H54 (cell line): ENCODE measurements around the gene MORF4L1.
"Not testable (repeated sequence)": the region's sequence is repeated elsewhere in the genome, so short reads cannot be mapped to it uniquely, and the experiment has no call there.

Source experiments
- DNase-seq: peaks from one replicate; pipeline ENCODE4 v3.0.0; 2011; ENCODE audit warnings: low spot score, mixed read lengths; ENCODE audit not compliant: insufficient read length
- FAIRE-seq: peaks from 3 replicates; lab custom pipeline; 2011; peaks lifted over from hg19 to GRCh38; lab: Jason Lieb, UNC
- POLR2A ChIP-seq: IDR thresholded peaks from 2 replicates; pipeline ENCODE4 v1.6.1; 2011; ENCODE audit warnings: low read depth, mild to moderate bottlenecking, low read length

MORF4L1 gene

DNA sequence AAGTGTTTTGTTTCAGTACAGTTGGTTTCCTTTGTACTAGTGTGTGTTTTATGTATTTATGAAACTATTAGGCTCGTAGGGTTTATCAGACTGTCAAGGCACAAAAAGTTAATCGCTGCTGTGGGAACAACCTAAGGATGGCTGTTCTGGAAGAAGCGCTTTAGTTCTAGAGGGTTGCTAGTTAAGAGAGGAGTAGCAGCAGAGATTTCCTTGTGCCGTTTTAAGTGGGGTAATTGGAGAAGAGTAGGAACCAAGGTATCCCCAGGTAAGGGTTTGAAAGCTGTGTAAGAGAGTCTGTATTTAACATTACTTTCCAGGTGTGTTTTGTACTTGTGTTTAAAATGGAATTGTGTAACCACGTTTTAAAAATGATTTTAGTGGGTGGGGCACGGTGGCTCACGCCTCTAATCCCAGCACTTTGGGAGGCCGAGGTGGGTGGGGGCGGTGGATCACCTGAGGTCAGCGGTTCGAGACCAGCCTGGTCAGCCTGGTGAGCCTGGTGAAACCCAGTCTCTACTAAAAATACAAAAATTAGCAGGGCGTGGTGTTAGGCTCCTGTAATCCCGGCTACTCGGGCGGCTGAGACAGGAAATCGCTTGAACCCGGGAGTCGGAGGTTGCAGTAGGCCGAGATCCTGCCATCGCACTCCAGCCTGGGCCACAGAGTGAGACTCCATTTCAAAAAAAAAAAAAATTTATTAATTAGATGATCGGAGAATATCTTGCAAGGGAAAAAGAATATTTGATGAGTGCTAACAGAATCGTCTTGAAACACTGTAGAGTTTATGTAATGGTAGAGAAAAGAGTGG is 2.6 kb downstream of the MORF4L1 start:
- DNase-seq (no peak), FAIRE-seq (no peak)
- TF ChIP-seq POLR2A, result no peak

DNA sequence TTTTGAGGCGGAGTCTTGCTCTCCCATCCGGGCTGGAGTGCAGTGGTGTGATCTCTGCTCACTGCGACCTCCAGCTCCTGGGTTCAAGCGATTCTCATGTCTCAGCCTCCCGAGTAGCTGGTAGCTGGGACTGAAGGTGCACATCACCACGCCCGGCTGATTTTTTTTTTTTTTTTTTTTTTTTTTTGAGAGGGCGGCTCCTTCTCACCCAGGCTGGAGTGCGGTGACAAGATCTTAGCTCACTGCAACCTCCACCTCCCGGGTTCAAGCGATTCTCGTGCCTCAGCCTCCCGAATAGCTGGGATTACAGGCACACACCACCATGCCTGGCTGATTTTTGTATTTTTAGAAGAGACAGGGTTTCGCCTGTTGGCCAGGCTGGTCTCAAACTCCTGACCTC is 4.3 kb downstream of the MORF4L1 start:
- not testable (repeated sequence) for FAIRE-seq, DNase-seq

DNA sequence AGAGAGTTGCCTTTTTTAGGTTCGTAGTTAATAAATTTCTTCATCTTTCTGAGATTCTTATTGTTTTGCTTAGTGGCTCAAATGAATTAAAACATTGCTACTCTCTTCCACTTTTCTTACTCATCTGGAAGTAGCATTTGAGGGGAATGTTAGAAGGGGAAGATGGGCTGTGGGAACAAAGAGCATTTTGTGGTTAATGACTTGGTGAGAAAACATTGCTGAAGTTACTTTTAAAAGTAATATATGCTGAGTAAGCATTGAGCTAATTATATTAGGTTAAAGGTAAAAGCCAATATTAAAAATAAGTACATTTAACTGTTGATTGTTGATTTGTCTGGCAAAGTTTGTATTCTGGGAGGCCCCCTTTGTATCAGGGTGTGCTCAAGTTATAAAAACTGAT is 5.7 kb downstream of the MORF4L1 start:
- no peak for TF ChIP-seq POLR2A
- no peak for DNase-seq
- no peak for FAIRE-seq

DNA sequence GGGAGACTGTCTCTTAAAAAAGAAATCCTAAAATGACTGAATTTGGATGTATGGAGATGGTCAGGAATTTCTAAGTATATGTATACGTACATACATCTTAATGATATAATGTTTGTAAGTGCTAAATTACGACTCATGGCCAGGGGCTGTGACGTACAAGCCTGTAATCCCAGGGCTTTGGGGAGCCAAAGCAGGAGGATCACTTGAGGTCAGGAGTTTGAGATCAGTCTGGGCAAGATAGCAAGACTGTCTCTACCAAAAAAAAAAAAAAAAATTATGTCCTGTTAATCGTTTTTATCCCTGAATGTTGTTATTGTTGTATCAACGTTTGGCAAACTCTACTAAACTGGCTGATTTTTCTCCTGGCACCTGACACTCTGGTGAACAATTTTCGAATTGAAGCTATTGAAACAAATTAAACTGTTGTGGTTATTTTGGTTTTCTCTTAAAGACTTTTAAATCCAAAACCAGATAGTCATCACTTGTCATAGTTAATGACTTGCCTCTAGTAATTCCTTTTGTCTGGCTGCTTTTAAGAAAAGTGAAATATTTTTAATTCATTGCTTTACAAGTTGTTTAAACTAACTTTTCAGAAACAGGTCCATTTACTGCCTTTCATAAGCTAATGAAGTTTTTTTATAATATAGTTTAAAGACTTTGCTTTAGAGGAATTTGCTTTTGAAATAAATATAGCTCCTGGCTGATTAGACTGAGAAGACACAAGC is 7.0 kb downstream of the MORF4L1 start:
- TF ChIP-seq POLR2A, result no peak
- DNase-seq, result no peak
- no peak for FAIRE-seq

DNA sequence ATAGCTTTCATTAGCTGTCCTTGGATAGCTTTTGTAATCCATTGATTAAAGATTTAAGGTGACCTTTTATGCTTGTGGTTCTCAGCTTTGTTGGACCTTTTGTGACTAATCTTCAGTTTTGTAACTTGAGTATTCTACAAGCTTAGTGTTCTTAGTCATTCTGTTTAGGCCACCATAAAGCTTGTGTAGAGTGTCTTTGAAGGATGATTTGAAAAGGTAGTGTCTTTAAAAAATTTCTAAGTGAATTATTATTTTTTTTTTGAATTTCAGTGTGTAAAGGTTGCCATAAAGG is 7.5 kb downstream of the MORF4L1 start:
- TF ChIP-seq POLR2A, result no peak
- DNase-seq (no peak), FAIRE-seq (peak; percentile 20)

DNA sequence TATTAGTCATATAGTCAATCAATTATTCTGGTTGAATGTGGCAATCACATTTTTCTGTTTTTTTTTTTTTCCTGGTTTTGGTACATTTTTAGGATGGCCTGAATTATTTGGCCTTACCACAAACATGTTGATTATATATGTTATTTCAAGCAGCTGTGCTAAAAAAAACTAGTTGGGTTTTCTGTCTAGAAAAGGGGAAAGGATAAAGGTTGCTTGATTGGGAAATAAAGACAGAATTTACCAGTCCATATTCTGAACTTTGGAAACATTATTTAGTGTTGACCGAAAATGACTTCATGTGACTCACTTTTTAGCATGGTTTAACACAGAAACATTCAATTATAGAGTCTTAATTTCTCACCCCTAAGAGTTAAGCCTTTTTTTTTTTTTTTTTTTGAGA is 8.1 kb downstream of the MORF4L1 start:
- no peak for DNase-seq
- no peak for TF ChIP-seq POLR2A
- no peak for FAIRE-seq

DNA sequence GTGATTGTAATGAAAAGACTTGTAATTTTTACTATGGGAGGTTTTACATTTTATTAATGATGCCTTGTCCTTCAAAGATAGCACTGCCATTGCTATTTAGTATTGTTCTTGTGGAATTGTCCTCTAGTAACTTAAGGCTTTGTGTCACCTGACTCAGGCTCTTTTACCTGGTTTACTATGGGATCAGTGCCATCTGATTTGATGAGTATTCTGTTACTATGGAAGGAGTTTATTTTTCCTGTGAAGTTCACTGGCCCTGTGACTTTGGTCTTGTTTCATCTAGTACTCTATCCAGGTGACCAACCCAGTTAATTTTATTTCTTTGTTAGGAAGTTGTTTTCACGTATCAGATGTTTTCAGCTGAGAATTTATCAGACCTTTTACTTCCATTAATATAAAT is 9.0 kb downstream of the MORF4L1 start:
- TF ChIP-seq POLR2A, result no peak
- DNase-seq (no peak), FAIRE-seq (no peak)

DNA sequence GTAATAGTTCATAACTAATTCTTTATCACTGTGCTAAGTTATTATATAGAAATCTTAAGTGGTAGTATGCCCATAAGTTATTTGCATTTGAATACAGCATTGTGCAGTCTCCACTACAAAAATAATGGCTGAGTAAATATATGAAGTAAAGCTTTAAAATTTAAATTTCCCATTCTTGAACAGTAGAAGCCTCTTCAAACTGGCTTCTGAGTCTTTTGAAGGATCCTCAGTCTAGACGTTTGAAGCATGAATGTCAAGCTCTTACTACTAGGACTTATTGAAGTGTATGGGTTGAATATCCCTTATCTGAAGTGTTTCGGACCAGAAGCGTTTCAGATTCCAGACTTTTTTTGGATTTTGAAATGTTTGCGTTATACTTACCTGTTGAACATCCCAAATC is 16.3 kb downstream of the MORF4L1 start:
- DNase-seq (no peak), FAIRE-seq (no peak)
- no peak for TF ChIP-seq POLR2A

DNA sequence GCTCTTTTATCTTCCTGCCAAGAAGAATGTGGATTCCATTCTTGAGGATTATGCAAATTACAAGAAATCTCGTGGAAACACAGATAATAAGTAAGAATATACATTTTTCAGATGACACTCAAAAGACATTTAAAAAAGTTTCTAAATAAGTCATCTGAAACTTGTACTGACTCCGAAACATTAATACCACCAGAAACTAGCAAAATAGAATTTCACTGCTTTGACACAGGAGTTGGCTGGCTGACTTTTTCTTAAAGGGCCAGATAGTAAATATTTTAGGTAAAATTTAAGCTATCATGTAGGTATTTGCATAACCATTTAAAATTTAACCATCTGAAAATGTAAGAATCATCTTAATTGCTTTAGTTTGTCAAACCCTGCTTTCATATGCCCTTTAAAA is 20.8 kb downstream of the MORF4L1 start:
- DNase-seq, result no peak
- no peak for TF ChIP-seq POLR2A
- no peak for FAIRE-seq

DNA sequence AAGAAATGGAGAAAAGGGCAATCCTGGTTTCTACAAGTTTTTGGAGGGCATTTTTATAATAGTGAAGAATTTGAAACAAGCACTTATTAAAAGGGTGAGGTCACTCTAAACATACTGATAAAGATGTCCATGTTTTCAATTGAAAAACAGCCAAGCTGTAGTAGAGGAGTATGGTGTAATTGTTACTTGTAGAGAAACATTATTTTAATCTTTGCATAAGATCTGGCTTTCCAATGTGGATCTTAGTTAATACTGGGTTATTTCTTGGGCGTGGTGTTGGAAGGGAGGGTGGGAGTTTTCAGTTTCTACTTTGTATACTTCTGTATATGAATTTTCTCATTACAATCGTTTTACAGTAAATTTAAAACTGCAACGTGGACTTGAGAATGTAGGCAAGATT is 22.8 kb downstream of the MORF4L1 start:
- no peak for FAIRE-seq
- DNase-seq, result no peak
- no peak for TF ChIP-seq POLR2A

DNA sequence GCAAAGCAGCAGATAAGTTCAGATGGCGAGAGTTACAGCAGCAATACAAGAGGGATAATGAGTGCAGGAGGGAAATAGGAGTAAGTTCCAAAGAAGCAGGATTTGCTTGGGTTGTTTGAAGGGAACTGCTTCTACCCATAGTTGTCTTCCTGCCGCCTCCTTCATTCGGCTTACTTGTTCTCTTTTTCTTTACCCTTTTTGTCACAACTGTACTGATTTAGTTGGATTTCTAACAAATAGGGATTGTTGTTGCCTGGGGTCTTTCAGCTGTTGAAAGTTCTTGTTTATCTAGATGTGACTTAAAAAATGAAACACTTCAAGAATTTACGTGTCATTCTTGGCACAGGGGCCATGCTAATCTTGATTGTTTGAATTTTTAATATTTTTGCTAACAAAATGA is 25.9 kb downstream of the MORF4L1 start:
- no peak for TF ChIP-seq POLR2A
- FAIRE-seq, result no peak
- no peak for DNase-seq

DNA sequence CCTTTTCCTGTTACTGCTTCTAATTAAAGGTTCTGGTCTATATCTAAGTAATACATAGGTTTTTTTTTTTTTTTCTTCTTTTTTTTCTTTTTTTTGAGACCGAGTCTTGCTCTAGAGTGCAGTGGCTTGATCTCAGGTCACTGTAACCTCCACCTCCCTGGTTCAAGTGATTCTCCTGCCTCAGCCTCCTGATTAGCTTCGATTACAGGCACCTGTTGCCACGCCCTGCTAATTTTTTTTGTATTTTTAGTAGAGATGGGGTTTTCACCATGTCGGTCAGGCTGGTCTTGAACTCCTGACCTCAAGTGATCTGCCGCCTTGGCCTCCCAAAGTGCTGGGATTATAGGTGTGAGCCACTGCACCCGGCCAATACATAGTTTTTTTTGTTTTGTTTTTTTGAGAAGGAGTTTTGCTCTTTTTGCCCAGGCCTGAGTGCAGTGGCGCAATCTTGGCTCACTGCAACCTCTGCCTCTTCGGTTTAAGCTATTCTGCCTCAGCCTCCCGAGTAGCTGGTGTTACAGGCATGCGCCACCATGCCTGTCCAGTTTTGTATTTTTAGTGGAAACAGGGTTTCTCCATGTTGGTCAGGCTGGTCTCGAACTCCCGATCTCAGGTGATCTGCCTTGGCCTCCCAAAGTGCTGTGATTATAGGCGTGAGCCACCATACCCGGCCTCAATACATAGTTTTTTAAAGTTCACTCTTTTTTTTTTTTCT is 28.3 kb downstream of the MORF4L1 start:
- not testable (repeated sequence) for FAIRE-seq, DNase-seq

DNA sequence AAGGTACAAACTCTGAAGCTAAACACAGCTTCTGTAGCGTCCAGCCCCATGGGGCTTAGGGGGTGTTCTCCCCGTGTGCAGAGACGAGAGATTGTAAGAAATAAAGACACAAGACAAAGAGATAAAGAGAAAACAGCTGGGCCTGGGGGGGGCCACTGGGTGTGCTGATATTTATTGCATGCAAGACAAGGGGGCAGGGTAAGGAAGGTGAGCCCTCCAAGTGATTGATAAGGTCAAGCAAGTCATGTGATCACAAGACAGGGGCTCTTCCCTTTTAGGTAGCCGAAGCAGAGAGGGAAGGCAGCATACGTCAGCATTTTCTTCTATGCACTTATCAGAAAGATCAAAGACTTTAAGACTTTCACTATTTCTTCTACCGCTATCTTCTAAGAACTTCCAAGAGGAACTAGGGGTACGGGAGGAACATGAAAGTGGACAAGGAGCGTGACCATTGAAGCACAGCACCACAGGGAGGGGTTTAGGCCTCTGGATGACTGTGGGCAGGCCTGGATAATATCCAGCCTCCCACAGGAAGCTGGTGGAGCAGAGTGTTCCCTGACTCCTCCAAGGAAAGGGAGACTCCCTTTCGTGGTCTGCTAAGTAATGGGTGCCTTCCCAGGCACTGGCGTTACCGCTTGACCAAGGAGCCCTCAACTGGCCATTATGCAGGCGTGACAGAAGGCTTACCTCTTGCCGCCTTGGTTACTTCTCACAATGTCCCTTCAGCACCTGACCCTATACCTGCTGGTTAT is 29.8 kb downstream of the MORF4L1 start:
- FAIRE-seq, DNase-seq: not testable (repeated sequence)
